Ectodermal cell (in vitro differentiated cells): Measurements from ENCODE around the gene CASKIN2.

Experiments used
- H3K27ac ChIP-seq: 2 replicates; pipeline ENCODE4 v1.7.0; 2013; ENCODE audit warnings: mild to moderate bottlenecking, low read depth, low read length; ENCODE audit not compliant: insufficient read depth, poor library complexity, severe bottlenecking
- H3K27me3 ChIP-seq: 2 replicates; pipeline ENCODE4 v1.7.0; 2013; ENCODE audit warnings: mild to moderate bottlenecking, low read length; ENCODE audit not compliant: insufficient read depth, control insufficient read depth, poor library complexity, severe bottlenecking
- H3K36me3 ChIP-seq: one replicate; pipeline ENCODE4 v1.7.0; 2013; ENCODE audit warnings: low read length; ENCODE audit not compliant: control insufficient read depth, insufficient read depth
- H3K4me1 ChIP-seq: one replicate; pipeline ENCODE4 v1.7.0; 2013; ENCODE audit warnings: low read length; ENCODE audit not compliant: control insufficient read depth, insufficient read depth
- H3K4me3 ChIP-seq: 2 replicates; pipeline ENCODE4 v1.7.0; 2013; ENCODE audit warnings: low read depth, low read length, control low read depth; ENCODE audit not compliant: insufficient read depth
- H3K9me3 ChIP-seq: 2 replicates; pipeline ENCODE4 v1.7.0; 2013; ENCODE audit warnings: mild to moderate bottlenecking, low read length, moderate library complexity; ENCODE audit not compliant: control insufficient read depth
- WGBS, 2 experiments: methylation state at CpG; one replicate each; pipeline ENCODE4 v1.1.7; 2013; ENCODE audit warnings: missing lambda C conversion rate in 2 of 2; 5-methylcytosine and 5-hydroxymethylcytosine counted together

The CASKIN2 gene

DNA sequence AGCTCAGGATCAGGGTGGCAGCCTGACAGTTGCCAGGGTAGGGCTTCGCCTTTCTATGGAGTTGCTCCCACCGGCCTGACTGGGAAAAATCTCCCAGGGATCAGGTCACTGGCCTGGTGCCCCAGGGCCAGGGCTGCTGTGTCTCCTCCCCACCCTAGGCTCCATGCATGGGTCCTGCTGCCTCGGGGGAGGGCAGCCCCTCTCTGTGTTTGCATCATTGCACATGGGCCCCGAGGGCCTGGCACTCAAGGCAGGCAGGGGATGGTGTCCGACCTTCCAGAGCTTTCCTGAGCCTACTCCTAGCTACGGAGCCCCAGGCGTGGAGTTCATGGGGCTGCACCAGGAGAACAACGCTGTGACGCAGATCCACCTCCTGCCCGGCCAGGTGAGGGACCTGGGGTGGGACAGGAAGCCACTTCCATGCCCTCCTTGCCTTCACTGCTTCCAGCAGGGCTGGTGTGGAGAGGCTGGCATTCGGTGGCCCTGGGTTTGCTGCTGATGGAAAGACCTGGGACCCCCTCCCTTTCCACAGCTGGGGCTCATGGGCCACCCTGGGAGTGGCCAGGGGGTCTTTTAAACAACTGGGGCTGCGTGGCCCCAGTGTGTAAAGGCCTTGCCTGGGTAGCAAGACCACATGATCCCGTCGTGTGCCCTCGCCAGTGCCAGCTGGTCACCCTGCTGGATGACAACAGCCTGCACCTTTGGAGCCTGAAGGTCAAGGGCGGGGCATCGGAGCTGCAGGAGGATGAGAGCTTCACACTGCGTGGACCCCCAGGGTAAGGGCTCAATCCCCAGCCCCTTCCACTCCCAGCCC lies 42.7 kb upstream of the CASKIN2 start:
- WGBS, 2 experiments, result 88 to 90% methylated on average over 18 of the region's 18 CpGs
- Histone ChIP-seq H3K27me3 (no peaks in the 10 kb centered on the region), H3K27ac (no peak overlapping the region)

DNA sequence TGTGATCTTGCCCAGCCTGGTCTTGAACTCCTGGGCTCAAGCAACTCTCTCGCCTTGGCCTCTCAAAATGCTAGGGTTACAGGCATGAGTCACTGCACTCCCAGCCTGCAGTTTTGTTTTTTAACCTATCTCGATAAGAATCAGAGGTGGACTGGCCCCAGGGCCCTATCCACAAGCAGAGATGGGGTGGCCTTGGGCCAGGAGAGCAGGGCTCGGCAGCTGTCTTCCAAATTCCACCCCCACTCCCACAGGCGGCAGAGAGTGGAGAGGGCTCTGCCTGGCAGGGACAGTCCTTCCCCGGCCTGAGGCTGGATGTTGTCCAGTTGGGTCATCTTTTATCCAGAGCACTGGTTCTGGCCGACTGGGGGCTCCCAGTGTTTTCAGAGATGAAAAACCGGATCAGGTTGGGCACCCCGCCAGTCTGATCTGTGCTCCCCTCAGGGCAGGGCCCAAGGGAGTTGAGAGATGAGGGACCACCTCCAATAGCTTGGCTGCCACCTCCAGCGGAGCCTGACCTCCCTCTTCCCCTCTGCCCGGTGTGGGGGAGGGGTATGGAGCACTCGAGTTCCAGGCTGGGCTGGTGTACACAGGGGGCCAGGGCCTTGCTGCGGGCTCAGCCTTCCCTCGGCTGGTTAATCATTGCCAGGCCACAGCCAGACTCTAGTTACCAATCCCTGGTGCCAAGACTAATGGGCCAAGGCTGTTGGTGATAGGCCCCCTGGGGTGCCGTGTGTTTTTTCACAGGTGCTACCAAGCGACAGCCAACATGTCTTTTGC lies 41.9 kb upstream of the CASKIN2 start:
- H3K27me3 ChIP-seq, result no peaks in the 10 kb centered on the region
- WGBS, 2 experiments, result 83 to 88% methylated on average over 14 to 15 of the region's 15 CpGs
- H3K27ac ChIP-seq, result no peak overlapping the region
- H3K9me3 ChIP-seq, result no peaks in the 10 kb centered on the region
- H3K36me3 ChIP-seq, result no peaks in the 10 kb centered on the region
- peaks cover 23% of the 10 kb centered on the region for H3K4me1 ChIP-seq
- no peak overlapping the region for H3K4me3 ChIP-seq

More for the DNA sequence above, 42.7 kb upstream of the CASKIN2 start:
- Histone ChIP-seq H3K9me3 (no peaks in the 10 kb centered on the region), H3K4me3 (no peak overlapping the region), H3K36me3 (no peaks in the 10 kb centered on the region), H3K4me1 (peaks cover 17% of the 10 kb centered on the region)

- H3K9me3 ChIP-seq, result no peaks in the 10 kb centered on the region
Measured at GRCh38 chr17:75555679-75556153, 40.4 kb upstream of the CASKIN2 start.

DNA sequence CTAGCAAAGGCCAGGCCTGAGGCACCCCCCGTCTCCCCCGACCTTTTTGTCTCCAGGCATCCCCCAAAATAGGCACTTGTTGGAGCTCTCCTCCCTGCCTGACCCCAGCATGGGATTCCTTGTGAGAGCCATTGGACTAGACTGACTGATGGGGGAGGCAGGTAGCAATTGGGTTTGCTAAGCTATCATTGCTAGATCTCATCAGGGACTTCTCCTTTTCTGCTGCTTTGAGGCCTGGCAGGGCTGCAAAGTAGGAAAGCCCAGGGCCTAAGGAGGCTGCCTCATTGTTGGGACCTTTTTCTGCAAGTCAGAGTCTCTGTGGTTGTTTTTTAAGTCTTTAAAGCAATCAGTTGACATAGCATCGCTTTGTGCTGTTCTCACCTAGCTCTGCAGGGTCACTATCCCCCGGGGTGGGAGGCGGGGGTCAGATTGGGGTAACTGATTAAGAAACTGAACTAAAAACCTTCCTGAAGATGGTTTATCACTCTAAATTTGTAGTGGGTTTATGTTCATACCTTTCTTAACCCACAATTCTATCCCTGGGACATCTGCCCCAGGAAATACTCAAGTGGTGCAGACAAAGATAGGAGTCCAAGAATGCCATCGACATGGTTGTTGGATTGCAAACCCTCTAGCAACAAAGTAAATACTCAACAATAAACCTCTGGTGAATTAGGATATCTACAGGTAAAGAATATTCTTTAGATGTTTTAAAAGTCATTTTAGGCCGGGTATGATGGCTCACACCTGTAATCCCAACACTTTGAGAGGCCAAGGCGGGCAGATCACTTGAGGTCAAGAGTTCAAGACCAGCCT lies 38.2 kb upstream of the CASKIN2 start:
- Histone ChIP-seq H3K27ac (peak overlapping the region; percentile 18), H3K36me3 (no peaks in the 10 kb centered on the region), H3K4me3 (no peak overlapping the region), H3K9me3 (no peaks in the 10 kb centered on the region), H3K4me1 (peaks cover 35% of the 10 kb centered on the region), H3K27me3 (no peaks in the 10 kb centered on the region)
- WGBS, 2 experiments, result 90 to 92% methylated on average over 8 of the region's 8 CpGs

More at GRCh38 chr17:75555679-75556153, 40.4 kb upstream of the CASKIN2 start:
- no peaks in the 10 kb centered on the region for H3K27me3 ChIP-seq
- H3K27ac ChIP-seq, result no peak overlapping the region
- H3K4me3 ChIP-seq, result no peak overlapping the region
- peaks cover 25% of the 10 kb centered on the region for H3K4me1 ChIP-seq
- 93 to 94% methylated on average over 21 of the region's 21 CpGs for WGBS, 2 experiments
- no peaks in the 10 kb centered on the region for H3K36me3 ChIP-seq

- Histone ChIP-seq H3K27ac (peak overlapping the region; percentile 18), H3K4me3 (no peak overlapping the region), H3K27me3 (no peaks in the 10 kb centered on the region), H3K9me3 (no peaks in the 10 kb centered on the region), H3K4me1 (peaks cover 32% of the 10 kb centered on the region), H3K36me3 (no peaks in the 10 kb centered on the region)
- whole genome bisulfite sequencing, 2 experiments, result 82% methylated on average over 14 of the region's 14 CpGs
Measured at GRCh38 chr17:75552425-75553294, 37.3 kb upstream of the CASKIN2 start.

DNA sequence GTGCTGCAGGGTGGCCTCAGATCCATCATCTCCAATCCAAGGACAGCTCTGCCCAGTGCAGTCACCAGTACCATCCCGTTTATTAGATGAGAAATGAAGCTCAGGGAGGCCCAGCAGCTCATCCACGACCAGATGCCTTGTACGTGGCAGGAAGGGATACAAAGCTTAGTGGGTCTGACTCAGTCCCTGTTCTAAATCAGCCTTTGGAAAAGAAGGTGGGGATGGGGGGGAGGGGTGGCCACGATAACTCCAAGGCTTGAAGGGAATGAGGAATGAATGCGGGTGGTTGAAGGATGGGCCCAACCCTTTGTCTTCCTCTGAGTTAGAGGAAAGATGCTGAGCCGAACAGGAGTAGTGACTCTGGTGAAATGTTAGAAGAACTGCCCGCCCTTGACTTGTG lies 35.9 kb upstream of the CASKIN2 start:
- Histone ChIP-seq H3K27ac (no peak overlapping the region), H3K4me1 (peaks cover 25% of the 10 kb centered on the region), H3K36me3 (no peaks in the 10 kb centered on the region), H3K9me3 (no peaks in the 10 kb centered on the region), H3K27me3 (no peaks in the 10 kb centered on the region), H3K4me3 (no peak overlapping the region)
- WGBS, 2 experiments, result 79 to 80% methylated on average over 7 of the region's 7 CpGs

- no peaks in the 10 kb centered on the region for H3K27me3 ChIP-seq
- H3K36me3 ChIP-seq, result no peaks in the 10 kb centered on the region
- no peaks in the 10 kb centered on the region for H3K9me3 ChIP-seq
- WGBS, 2 experiments, result 63 to 81% methylated on average over 4 of the region's 4 CpGs
- peaks cover 25% of the 10 kb centered on the region for H3K4me1 ChIP-seq
- no peak overlapping the region for H3K27ac ChIP-seq
- no peak overlapping the region for H3K4me3 ChIP-seq
Measured at GRCh38 chr17:75550139-75550465, 34.8 kb upstream of the CASKIN2 start.

- H3K4me3 ChIP-seq, result no peak overlapping the region
- 42 to 47% methylated on average over 22 of the region's 22 CpGs for WGBS, 2 experiments
- H3K27me3 ChIP-seq, result no peaks in the 10 kb centered on the region
- peak overlapping the region; percentile 46 for H3K27ac ChIP-seq
- peaks cover 25% of the 10 kb centered on the region for H3K4me1 ChIP-seq
- H3K36me3 ChIP-seq, result no peaks in the 10 kb centered on the region
- no peaks in the 10 kb centered on the region for H3K9me3 ChIP-seq
Measured at GRCh38 chr17:75549246-75550138, 34.2 kb upstream of the CASKIN2 start.

DNA sequence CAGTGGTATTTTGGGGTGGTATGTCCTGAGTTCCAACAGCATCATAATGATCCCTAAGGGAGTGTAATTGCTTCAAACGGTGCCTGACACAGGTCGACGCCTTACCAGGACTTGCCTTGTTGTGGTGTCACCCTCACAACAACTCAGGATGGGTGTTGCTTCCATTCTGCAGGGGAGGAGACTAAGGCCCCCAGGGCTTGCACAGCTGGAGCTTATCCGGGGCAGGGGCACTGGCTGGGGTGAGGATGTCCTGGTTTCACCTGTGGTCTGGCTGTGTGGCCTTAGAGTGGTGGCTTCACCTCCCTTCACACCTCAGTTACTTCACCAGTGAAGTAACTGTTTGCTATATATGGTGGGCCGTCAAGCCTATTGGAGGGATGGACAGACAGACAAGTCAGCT lies 33.5 kb upstream of the CASKIN2 start:
- Histone ChIP-seq H3K4me3 (no peak overlapping the region), H3K27ac (no peak overlapping the region), H3K9me3 (no peaks in the 10 kb centered on the region), H3K4me1 (peaks cover 25% of the 10 kb centered on the region), H3K36me3 (no peaks in the 10 kb centered on the region), H3K27me3 (no peaks in the 10 kb centered on the region)
- 91 to 96% methylated on average over 5 of the region's 5 CpGs for WGBS, 2 experiments
